Pulmonary artery endothelial cell (primary cell): Measurements from ENCODE around the gene NELFB. TPM values are rescaled to one million over a fixed set of nuclear protein-coding genes. Genes with fewer than 3 reads are reported as not detected.

Experiments
- DNase-seq: peaks from one replicate; pipeline ENCODE4 v3.0.0-alpha.2; 2011; ENCODE audit warnings: low read depth, low spot score
- total RNA-seq: library from RNA; depleted of rRNA; stranded (reverse); fragments of >200 nt; gene quantifications from 2 replicates; pipeline ENCODE4 v1.2.3, GENCODE V29; 2014

The NELFB gene
- total RNA-seq, 1 donor from 2014 or later = 78.1 TPM

DNA sequence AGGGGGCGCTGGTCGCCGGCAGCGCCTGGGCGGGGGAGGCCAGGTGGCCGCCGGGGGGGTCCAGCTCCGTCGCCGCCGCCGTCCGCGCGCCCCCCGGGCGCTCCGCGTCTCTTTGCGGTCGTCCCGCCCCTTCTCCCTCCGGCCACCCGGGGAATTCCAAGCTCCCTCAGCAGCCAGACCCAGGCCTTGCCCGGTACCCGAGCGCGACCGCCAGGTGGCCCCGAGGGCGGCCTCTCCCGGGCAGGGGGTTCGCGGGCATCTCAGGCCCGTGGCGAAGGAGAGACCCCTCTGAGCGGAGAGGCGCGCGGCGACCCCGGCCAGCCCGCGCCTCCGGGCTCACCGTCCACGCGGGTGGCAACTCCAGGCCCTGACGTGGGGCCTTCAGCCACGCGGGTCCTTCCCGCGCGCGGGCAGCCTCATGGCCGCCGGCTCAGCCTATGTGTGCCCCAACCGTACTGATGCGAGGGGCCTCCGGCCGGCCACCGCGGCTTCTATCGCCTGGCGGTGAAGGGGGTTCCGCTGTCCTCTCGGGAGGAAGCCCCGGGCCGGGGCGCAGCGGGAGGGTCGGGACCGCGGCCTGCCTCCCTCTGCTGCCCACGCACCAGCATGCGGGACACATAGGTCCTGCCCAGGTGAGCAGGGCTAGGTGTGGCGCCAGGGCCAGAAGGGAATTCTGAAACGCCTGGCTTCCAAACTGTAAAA, 47.5 kb downstream of the NELFB start:
- no peak for DNase-seq

DNA sequence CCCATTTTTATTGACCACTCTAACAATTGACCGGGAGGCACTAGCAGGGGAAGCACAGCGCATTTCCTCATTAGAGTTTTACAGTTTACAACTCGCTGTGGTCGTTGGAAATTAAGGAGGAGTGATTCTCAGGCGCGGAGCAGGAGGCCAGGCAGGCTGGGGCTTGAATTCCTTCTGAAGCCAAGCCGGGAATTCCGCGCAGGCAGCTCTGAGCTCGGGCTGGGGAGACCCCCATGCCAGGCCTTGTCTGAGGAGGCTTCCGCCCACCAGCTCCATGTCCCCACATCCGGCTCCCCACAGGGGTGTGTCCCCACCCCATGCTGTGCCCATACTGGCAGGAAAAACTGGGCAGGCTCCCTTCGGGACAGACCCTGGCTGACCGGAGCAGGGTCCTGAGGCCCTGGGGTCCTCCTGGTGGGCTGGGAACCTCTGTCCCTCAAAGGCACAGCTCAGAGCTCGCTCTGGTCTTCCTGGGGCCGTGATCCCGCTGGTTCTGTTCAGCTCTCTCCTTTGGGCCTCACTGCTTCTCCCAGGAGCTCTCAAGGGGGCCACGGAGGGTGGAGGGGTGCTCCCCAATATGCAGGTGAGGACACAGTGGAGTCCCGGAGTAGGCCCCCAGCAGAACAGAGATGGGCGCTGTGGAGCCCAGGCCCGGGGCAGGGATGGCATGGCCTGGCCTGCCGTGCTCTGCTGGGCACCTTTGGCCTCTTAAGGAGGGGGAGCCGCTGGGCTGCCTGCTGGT, 48.2 kb downstream of the NELFB start:
- DNase-seq = no peak

DNA sequence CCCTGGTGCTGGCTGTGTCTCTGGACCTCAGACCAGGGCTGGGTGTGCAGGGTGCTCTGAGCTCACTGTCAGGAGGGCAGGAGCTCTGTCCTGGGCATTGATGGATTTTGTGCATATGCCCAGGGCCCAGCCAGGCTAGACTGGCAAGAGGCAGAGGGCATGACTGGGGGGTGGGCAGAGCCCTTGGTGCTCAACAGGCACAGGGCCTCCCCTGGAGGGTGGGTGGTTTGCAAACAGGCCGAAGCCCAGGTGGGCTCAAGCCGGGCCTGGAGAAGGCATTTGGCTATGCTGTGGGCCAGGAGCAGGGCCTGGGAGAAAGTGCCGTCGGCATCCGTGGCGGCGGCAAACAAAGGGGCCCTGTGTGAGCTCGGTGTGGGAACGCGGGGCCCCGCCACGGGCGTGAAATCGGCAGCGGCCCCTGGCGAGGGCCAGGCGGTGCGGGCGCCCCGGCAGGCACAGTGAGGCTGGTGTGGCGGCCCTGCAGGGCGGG, 48.8 kb downstream of the NELFB start:
- no peak for DNase-seq

DNA sequence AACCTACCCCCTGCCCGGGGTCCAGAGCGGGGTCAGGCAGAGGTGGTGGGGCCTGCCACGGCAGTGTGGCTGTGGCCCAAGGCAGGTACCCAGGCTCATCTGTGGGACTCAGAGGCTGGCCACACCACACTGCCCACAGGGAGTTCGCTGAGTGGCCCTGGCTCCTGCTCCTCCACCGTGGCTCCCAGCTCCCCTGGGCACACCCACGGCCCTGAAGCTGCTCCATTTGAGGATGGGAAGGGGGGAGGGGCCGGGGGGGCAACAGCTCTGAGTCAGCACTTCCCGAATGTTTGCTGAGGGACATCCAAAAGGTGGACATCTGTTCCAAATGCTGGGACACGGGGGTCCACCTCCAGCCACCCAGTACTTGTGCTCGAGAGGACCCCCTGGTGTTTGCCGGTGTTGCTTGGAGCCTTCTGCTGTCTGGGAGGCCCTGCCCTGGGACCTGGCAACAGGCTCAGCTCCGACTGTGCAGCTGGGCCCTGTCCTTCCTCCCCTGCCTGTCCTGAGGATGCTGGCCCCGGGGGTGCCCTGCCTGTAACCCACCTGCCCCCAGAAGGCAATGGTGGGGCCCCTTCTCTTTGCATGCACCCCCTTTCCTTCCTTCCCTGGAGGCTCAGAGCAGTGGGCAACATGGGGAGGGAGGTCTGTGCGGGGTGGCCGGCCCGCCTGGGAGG, 49.4 kb downstream of the NELFB start:
- no peak for DNase-seq

DNA sequence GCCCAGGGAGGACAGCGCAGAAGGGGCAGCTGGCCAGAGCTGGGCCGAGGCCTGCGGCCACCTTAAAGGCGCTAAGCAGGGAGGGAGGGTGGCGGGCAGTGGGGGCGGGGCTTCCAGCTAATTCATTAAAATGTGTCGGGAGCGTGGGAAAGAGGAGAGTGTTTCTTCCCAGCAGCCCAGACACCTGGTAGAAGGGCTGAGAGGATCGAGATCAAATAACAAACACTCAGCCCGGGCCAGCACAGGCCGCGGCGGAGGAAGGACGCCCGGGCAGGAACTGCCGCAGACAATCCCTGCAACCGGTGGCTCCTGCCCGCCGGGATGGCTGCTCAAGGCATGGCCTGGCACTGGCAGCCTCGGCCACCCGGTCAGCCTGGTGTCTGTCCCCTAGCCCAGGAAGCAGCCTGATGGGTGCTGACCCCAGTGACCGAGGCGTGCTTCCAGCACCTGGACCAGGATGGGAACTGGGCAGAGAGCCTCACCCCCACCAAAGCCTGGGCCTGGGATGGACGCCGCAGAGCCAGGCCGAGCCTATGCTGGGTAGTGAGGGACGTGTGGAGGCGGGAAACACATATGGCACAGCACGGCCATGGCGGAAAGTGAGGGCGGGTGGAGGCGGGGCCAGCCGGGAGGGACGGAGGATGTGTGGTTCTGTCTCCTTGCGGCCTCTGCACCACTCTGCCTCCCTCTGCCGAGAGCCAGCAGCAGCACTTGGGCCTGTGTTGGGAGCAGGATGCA, 50.1 kb downstream of the NELFB start:
- no peak for DNase-seq

DNA sequence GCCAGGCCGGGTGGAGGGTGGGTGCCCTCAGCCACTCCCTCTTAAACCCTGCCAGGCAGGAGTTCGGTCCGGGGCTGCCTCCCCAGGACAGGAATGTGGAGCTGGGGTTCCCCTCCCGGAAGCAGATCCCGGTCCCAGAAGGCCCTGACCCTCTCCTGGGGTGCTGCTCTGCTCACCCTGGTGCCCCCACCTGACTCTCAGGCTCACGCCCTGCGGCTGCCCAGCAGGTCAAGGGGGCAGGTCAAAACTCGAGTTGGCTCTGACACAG, 50.6 kb downstream of the NELFB start:
- no peak for DNase-seq

DNA sequence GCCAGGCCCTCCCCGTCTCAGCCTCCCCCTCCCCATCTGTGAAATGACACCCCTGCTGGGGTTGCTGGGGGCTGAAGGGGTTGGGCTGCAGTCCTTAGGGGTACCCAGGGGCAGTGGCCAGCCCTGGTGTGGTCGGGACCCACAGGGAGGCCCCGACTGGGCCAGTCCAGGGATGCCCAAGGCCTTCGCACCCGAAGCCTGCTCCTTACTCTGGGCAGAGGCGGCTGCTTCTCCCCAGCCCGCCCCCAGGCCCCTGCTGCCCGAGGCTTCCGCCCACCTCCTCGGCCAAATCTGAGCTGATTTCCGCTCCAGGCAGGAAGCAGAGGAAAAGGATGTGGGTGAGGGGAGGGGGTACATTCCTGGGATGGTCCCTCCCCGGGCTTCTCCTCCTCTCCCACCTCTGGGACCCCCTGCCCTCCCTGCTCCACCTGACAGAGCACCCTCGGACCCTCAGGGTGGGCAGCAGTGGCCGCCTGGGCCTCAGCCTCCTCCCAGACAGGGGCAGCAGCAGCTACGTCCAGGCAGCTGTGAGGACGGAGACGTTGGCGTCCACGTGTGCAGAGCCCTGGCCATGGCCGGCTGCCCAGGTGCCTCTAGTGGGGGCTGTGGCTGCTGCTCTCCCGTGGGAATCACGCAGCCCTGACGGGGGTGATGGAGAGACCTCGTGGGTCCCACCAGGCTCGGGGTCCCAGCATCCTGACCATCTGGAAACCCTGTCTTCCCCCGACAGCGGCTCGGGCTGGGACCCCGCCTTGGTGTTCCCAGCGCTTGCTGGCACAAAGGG, 51.1 kb downstream of the NELFB start:
- no peak for DNase-seq

DNA sequence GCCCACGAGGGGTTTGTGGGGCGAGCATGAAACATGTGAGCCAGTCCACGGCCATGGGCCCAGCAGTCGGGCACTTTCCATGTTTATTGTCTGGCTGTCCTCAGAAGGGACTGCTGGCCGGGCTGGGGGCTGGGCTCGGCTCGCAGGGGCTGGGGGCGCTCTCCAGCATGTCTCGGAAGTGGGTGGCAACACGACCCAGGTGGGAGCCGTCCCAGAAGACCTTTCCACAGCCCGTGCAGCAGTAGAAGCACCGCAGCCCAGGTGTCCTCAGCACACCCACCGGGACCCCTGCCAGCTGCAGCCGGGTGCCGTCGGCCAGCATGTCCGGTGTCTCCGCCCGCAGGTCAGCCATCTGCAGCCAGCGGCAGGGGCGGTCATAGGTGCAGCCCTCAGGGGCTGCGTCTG, 51.7 kb downstream of the NELFB start:
- DNase-seq = no peak

DNA sequence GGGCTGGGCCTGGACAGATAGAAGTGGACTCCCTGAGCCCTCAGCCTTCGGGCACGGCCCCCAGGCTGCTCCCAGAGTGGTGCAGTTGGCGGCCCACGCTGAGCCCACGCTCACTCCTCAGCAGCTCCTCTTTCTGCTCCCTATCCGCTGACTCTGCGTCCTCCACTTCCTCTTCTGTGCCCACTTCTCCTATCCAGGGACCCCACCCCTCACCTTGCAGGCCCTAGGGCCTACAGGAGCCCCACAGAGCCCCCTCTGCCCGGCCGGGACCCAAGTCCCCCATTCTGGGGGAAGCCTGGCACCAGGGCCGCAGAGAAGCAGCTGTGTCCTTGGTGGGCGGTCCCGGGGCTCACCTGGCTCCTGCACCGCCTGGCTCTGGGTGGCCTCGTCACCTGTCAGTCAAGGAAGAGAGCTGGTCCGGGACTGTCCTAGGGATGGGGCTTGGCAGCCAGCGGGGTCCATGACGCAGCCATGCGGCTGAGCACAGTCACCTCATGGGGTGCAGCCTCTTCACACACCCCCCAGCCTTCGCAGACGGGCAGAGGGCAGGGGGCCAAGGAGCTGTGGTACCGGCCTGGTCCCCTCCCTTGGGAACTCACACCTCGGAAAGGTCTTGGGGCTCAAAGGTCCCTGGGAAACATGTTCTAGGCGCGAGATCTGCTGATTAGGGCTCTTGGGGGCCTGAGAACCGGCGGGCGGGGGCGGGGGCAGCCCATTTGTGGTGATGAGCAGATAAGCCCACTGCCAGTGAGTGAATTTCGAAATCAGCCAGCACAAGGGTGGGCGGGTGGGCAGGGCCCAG, 52.3 kb downstream of the NELFB start:
- no peak for DNase-seq

DNA sequence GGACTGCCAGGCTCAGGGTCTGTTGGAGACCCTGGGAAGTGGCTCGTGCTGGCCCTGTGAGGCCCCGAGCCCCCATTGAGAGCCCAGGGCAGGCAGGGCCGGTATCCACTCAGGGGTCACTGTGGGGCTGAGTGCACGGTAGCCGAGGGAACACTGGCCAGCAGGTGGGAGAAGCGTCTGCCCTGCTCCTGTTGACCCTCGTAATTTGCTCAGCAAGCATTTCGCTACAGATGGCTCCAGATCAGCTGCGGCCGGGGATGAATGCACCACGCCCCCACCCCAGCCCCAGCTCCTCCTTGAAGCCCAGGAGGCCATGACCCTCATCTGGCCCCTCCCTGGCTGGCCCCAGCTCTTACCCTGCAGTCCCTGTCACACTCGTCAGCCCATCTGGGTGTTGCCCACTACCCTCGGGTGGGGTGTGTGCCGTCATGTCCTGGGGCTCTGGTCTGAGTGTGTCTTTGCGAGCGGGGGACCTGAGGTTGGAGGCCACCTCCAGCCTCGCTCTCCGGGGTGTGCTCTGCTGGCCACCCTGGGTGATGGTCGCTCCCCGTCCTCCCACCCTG, 53.0 kb downstream of the NELFB start:
- no peak for DNase-seq

DNA sequence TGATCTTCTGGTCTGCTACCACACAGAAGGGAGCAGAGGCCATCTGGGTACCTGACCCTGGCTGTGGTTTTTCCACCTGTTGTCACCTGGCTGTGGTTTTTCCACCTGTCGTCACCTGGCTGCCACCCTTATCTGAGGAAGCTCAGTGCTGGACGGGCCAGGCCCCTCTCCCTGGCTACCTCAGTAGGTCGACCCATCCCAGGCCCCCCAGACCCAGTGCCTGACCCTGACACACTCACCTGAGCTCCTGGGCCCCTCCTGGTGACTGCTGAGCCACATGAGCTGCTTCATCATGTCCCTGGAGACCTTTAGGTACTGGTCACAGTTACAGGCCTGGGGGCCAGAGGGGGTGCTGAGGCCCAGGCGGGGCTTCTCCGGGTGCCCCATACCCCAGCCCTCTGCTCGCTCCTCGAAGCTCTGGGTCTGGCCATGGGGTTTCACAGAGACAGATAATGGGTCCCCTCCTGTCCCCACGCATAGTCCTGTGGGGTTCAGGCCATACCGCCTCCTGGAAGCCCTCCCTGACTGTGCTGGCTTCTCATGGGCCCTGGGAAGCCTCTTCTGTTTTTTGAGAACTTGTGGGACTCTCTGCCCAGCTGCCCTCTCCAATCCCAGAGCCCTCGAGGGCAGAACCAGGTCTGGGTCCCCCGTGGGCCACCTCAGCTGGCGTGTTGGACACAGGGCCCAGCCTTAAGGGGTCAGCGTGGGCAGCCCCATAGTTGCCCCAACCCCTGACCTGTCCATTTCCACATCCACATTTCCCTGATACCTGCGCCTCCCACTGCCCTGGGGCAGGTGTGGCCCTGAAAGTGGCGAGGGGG, 54.5 kb downstream of the NELFB start:
- no peak for DNase-seq

DNA sequence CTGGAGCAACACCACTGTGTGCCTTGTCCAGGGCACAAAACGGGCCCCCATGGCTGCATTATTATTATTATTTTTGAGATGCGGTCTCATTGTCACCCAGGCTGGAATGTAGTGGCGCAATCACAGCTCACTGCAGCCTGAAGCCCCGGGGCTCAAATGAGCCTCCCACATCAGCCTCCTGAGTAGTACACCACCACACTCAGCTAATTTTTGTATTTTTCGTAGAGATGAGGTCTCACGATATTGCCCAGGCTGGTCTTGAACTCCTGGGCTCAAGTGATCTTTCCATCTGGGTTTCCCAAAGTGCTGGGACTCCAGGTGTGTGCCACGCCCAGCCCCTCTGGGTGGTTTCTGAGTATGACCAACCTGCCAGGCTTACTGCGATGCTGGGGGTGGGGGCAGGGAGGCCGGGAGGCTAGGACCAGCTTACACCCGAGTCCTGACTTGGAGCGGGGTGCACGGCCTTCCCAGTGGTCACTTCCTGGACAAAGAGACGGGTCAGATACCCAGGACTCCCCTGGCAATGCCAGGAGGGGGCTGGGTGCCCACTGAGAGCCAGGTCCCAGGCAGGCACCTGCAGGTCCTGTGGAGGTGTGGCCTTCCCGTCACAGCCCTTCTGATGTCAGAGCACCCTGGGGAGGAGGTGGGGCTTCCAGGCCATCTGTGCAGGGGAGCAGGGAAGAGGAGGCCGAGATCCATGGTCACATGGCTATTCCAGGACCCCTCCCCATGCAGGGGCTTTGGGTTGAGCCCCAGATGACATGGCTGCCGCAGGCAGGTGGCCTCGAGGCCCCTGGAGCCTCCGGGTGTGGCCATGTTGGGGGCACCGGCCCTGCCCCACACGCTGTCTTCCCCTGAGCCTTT, 55.3 kb downstream of the NELFB start:
- DNase-seq = no peak

DNA sequence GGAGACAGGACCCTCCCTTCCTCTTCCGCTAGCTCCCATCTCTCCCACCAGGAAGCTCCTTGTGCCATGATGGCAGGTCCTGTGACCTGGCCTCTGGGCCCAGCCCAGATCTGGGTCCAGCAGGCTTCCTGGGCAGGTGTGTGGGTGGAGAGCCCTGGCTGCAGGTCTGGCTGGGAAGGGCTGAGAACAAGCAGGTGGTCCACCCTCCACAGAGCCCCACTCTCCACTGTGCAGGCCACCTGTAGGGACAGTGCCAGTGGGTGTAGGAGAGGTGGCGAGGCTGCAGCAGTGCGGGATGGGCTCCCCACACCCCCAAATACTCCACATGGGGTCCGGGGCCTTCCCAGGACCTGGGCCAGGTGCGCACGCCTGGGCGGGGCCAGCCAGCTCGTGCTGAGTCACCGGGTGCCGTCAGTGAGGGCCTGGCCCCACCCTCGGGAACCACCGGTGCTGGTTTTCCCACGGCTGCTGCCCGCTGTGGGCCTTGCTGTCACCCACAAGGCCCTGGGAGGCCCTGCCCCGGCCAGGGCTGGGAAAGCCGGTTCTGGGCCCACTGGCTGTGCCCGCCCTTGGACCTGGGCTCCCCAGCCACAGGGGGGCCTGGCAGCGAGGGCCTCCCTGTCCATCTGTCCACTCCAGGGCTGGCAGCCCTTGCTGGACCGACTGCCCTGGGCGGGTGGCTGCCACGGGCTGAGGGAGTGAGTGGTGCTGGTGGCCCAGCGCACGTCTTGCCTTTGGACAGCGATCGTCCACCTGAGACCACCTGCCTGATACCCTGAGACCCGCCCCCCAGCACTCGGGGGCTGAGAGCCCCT, 56.3 kb downstream of the NELFB start:
- DNase-seq = no peak

DNA sequence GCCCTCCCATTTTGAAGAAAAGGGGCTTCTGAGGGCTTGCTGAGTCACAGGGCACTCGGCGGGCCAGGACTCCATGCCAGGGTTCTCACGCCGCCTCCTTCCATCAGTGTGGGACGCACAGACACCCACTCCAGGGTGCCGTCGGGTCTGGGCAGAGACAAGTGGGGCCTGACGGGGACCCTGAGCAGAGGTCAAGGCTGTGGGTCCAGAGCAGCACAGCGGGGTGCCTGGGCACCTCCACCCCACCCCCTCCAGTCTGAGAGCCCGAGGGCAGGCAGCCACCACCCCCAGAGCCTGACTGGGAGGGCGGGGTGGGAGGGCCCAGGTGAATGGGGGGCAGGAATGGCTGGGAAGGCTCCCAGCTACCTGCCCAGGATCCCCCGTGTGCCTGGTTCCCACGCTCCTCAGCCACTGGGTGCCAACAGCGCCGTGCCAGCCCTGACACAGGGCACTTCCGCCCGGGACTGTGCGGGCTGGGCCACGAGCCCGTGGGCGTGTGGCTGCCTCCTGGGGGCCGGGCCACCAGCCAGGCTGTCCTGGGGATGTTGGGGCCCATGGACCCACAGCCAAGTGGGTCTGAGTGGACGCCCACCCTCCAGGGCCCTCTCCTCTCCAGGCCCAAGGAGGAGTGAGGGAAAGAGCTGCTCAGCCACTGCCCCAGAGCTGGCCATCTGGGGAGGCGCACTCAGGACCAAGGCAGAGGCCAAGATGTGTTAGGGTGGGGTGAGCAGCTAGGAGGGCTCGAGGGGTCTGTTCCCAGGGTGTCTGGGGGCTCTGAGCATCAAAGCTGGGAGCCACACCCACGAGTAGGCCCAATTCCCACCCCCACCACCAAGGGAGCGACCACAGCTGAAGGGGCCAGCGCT, 57.1 kb downstream of the NELFB start:
- DNase-seq = no peak

DNA sequence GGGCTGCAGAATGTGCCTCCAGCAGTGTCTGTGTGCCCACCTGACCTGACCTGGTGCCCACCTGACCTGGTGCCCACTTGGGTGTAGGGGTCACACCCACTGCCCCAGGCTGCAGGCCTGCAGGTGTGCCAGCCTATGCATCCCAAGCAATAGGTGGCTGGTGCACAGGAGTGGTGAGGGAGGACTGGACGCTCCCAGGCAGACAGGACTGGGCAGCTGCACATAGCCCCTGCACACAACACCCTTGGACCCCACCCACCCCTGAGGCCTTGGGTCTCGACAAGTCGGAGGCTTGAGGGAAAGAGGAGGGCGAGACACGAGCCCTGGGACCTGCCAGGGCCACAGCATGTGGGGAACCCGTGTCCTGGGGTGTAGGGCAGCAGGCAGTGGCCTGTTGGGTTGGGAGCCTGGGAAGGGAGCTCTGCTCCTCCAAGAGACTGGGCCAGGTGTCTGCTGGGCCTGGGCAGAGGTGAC, 57.8 kb downstream of the NELFB start:
- no peak for DNase-seq

DNA sequence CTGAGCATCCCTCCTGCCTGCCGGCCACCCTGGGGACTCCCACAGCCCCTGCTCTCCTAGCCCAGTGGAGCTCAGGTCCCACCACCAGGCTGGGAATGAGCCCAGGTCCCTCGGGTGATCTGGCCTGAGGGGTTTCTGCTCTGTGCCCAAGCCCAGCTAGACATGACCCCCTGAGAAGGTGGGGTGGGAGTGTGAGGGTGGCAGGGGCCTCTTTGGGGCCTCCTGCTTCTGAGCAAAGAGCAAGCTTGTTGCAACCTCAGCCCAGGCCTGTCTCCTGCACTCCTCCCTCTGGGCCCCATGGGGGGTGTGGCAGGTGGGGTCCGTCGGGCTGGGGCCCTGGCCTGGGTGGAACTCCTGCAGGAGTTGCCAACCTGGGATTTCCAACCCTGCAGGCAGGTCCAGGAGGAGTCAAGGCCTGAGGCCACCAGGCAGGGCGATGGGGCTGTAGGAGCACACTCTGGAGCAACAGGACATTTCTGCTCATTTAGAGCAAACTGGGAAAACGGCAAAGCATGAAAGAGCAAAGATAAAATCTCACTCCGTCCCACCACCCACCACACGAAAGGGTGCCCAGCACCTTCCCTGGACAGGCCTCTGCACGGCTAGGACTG, 58.3 kb downstream of the NELFB start:
- no peak for DNase-seq
